ENCODE data around the gene BCL6B.

Gene BCL6B

GRCh38 chr17:7018331-7018964 is 4.4 kb upstream of the BCL6B start:
- TF ChIP-seq CTCF (IDR thresholded peaks at IDR 0.05; ENCODE audit: extremely low read depth, missing control alignments): no peak

GRCh38 chr17:7019367-7019766 is 3.5 kb upstream of the BCL6B start:
- DNase-seq (ENCODE audit: low spot score): no peak
- TF ChIP-seq CTCF (IDR thresholded peaks at IDR 0.05; ENCODE audit: extremely low read depth, missing control alignments): no peak

More at GRCh38 chr17:7018331-7018964, 4.4 kb upstream of the BCL6B start:
- no peak for DNase-seq (ENCODE audit: low spot score)

- DNase-seq (ENCODE audit: low spot score): no peak
Observed at GRCh38 chr17:7019839-7020519, 2.9 kb upstream of the BCL6B start.

GRCh38 chr17:7020894-7021664 is 1.8 kb upstream of the BCL6B start:
- no peak for DNase-seq (ENCODE audit: low spot score)
- no peak for TF ChIP-seq CTCF (IDR thresholded peaks at IDR 0.05; ENCODE audit: extremely low read depth, missing control alignments)

More at GRCh38 chr17:7019839-7020519, 2.9 kb upstream of the BCL6B start:
- no peak for TF ChIP-seq CTCF (IDR thresholded peaks at IDR 0.05; ENCODE audit: extremely low read depth, missing control alignments)

GRCh38 chr17:7021993-7022778 is 664 bp upstream of the BCL6B start:
- peak; percentile 87 for DNase-seq (ENCODE audit: low spot score)
- TF ChIP-seq CTCF (IDR thresholded peaks at IDR 0.05; ENCODE audit: extremely low read depth, missing control alignments): peak; percentile 90

GRCh38 chr17:7023576-7024401 is 939 bp downstream of the BCL6B start:
- no peak for TF ChIP-seq CTCF (IDR thresholded peaks at IDR 0.05; ENCODE audit: extremely low read depth, missing control alignments)
- DNase-seq (ENCODE audit: low spot score): peak; percentile 94
